Endothelial cell of umbilical vein (primary cell): ENCODE results near the gene GRID1. TPM values are rescaled to one million over a fixed set of nuclear protein-coding genes. Genes with fewer than 3 reads are reported as not detected.

Source experiments
- BruUV-seq: library from RNA; stranded (reverse); fragments of 400-500 nt; replicated peaks from 2 replicates; lab custom pipeline; 2021; lab: Mats Ljungman, UMichigan
- CTCF ChIA-PET: fragments of 300-600, 350-600 bp; sonication (Branson Sonifier 250); formaldehyde crosslinking; loops from one replicate; lab custom pipeline; 2021; ENCODE audit warnings: antibody characterized with exemption, inconsistent platforms; lab: Charles Lee
- POLR2A ChIA-PET: fragments of 300-600, 350-600 bp; sonication (Branson Sonifier 250); formaldehyde crosslinking; loops from one replicate; lab custom pipeline; 2021; ENCODE audit warnings: antibody characterized with exemption, inconsistent platforms; lab: Charles Lee
- DNase-seq: peaks from one replicate; pipeline ENCODE4 v3.0.0-alpha.2; 2011; ENCODE audit warnings: low read depth, low spot score
- FAIRE-seq: peaks from 2 replicates; lab custom pipeline; 2011; peaks lifted over from hg19 to GRCh38; lab: Jason Lieb, UNC
- H2AFZ ChIP-seq: 2 replicates; pipeline ENCODE4 v1.6.0; 2012; ENCODE audit warnings: low read depth, low read length, control low read depth, inconsistent platforms
- H3K27ac ChIP-seq: 2 replicates; pipeline ENCODE4 v1.5.1; 2011; ENCODE audit warnings: low read depth, mild to moderate bottlenecking, control low read depth, low read length, moderate library complexity; ENCODE audit not compliant: insufficient read depth
- H3K27me3 ChIP-seq, 2 experiments: 2 replicates each; pipeline versions ENCODE4 v1.6.0 to v1.6.1; 2011; ENCODE audit warnings: low read length in 2 of 2, mixed read lengths in 1 of 2; ENCODE audit not compliant: control insufficient read depth in 2 of 2, insufficient read depth in 2 of 2
- H3K36me3 ChIP-seq, 2 experiments: 2 replicates in 1 of 2; 3 replicates in 1 of 2; pipeline ENCODE4 v1.5.1; 2011; ENCODE audit warnings: low read length in 2 of 2, mild to moderate bottlenecking in 1 of 2, moderate library complexity in 1 of 2; ENCODE audit not compliant: control insufficient read depth in 2 of 2, insufficient read depth in 2 of 2; ENCODE audit errors: extremely low read depth in 1 of 2
- H3K4me1 ChIP-seq: 3 replicates; pipeline ENCODE4 v1.5.1; 2011; ENCODE audit warnings: mild to moderate bottlenecking, low read length; ENCODE audit not compliant: control insufficient read depth, insufficient read depth; ENCODE audit errors: extremely low read depth
- H3K4me2 ChIP-seq: 2 replicates; pipeline ENCODE4 v1.6.1; 2011; ENCODE audit warnings: low read length, control low read depth, mixed read lengths; ENCODE audit not compliant: insufficient read depth
- H3K4me3 ChIP-seq, 3 experiments: fragments of 200-600 bp in 1 of 3; sonication (generic), shearing (Covaris generic) in 1 of 3; replicated peaks in 1 of 3; 2 replicates each; pipeline ENCODE4 v1.5.1; 2011 to 2016; ENCODE audit warnings: control low read depth in 3 of 3, low read length in 3 of 3, mild to moderate bottlenecking in 2 of 3, inconsistent platforms in 1 of 3, low read depth in 1 of 3, moderate library complexity in 1 of 3; ENCODE audit not compliant: insufficient read depth in 1 of 3
- H3K79me2 ChIP-seq: 2 replicates; pipeline ENCODE4 v1.6.0; 2012; ENCODE audit warnings: low read length, inconsistent platforms; ENCODE audit not compliant: control insufficient read depth, insufficient read depth
- H3K9ac ChIP-seq: replicated peaks from 2 replicates; pipeline ENCODE3; 2011; ENCODE audit warnings: low read length, control low read depth; ENCODE audit not compliant: insufficient read depth; ENCODE audit errors: extremely low read depth
- H3K9me1 ChIP-seq: replicated peaks from 3 replicates; pipeline ENCODE4 v1.6.0; 2011; ENCODE audit warnings: mild to moderate bottlenecking, low read length; ENCODE audit not compliant: control insufficient read depth, insufficient read depth; ENCODE audit errors: extremely low read depth
- H3K9me3 ChIP-seq: replicated peaks from 2 replicates; pipeline ENCODE4 v1.5.1; 2012; ENCODE audit warnings: low read length, inconsistent platforms; ENCODE audit not compliant: control insufficient read depth, insufficient read depth
- H4K20me1 ChIP-seq: replicated peaks from 2 replicates; pipeline ENCODE3; 2011; ENCODE audit warnings: mild to moderate bottlenecking, low read length; ENCODE audit not compliant: control insufficient read depth, insufficient read depth; ENCODE audit errors: extremely low read depth
- CTCF ChIP-seq, 2 donors: IDR thresholded peaks; 1 replicate in 1 of 2; 2 replicates in 1 of 2; pipeline ENCODE4 v1.5.1; 2011; ENCODE audit warnings: low read length in 2 of 2, mild to moderate bottlenecking in 2 of 2, moderate library complexity in 2 of 2, control low read depth in 1 of 2, inconsistent platforms in 1 of 2, low read depth in 1 of 2; ENCODE audit not compliant: insufficient read depth in 1 of 2; ENCODE audit errors: extremely low read depth in 1 of 2
- EZH2 ChIP-seq: IDR thresholded peaks from 2 replicates; pipeline ENCODE4 v1.6.1; 2012; ENCODE audit warnings: borderline replicate concordance, low read depth, mild to moderate bottlenecking, moderate library complexity, low read length, inconsistent platforms; ENCODE audit not compliant: severe bottlenecking
- FOS ChIP-seq: IDR thresholded peaks from 2 replicates; pipeline ENCODE4 v1.6.1; 2011; ENCODE audit warnings: mild to moderate bottlenecking, low read length, moderate library complexity, borderline replicate concordance; ENCODE audit not compliant: insufficient read depth
- GATA2 ChIP-seq: IDR thresholded peaks from 2 replicates; pipeline ENCODE4 v1.7.0; 2011; ENCODE audit warnings: low read depth, mild to moderate bottlenecking, moderate library complexity, mixed read lengths, low read length; ENCODE audit not compliant: insufficient read length, insufficient read depth
- JUN ChIP-seq: IDR thresholded peaks from 2 replicates; pipeline ENCODE4 v1.6.1; 2011; ENCODE audit warnings: borderline replicate concordance, low read depth; ENCODE audit not compliant: insufficient read length, insufficient read depth
- MAX ChIP-seq: IDR thresholded peaks from 2 replicates; pipeline ENCODE4 v1.6.1; 2011; ENCODE audit not compliant: insufficient read depth, insufficient read length
- MYC ChIP-seq: IDR thresholded peaks from one replicate; pipeline ENCODE4 v1.6.1; 2011; ENCODE audit warnings: mild to moderate bottlenecking, low read depth, low read length
- POLR2A ChIP-seq: IDR thresholded peaks from 2 replicates; pipeline ENCODE4 v1.6.1; 2012; ENCODE audit warnings: low read depth, mild to moderate bottlenecking, control low read depth, low read length
- POLR2AphosphoS5 ChIP-seq: IDR thresholded peaks from 2 replicates; pipeline ENCODE4 v1.6.1; 2012; ENCODE audit warnings: low read depth, mild to moderate bottlenecking, control low read depth, low read length, moderate library complexity; ENCODE audit not compliant: insufficient read depth
- dilution Hi-C: fragments of 300-500 bp; cut with MboI; formaldehyde crosslinking; loops from one replicate; pipeline ENCODE4 v1.15.0; 2019; ENCODE audit warnings: low sequenced_read_pairs; ENCODE audit not compliant: extremely low pct_ligation_motif_present
- intact Hi-C: fragments of 100-400 bp; cut with micrococcal nuclease; formaldehyde crosslinking; loops from one replicate; pipeline ENCODE4 v1.10.0; 2022
- polyA plus RNA-seq, 4 experiments: library from polyadenylated mRNA; depleted of rRNA in 3 of 4; stranded (reverse) in 3 of 4; unstranded in 1 of 4; fragments of >200 nt; gene quantifications; 2 replicates each; pipeline versions ENCODE4 v1.2.1 to v1.2.3, GENCODE V29; 2011 to 2012; ENCODE audit warnings: missing spikeins in 1 of 4
- total RNA-seq: library from RNA; stranded (reverse); gene quantifications from 2 replicates; pipeline ENCODE4 v1.2.3, GENCODE V29; 2021

The GRID1 gene
- total and polyA plus RNA-seq, 2 donors (not counting 3 experiments of a cell fraction or from before 2014, with no cell fraction given): not detected

- Histone ChIP-seq H3K9me3 (no peaks in the 10 kb centered on the region), H3K36me3 (no peaks in the 10 kb centered on the region), H3K79me2 (no peaks in the 10 kb centered on the region), H2AFZ (no peak overlapping the region), H3K4me3 (no peak overlapping the region), H4K20me1 (no peaks in the 10 kb centered on the region), H3K4me1 (no peaks in the 10 kb centered on the region), H3K9ac (no peak overlapping the region), H3K27me3 (no peaks in the 10 kb centered on the region), H3K27ac (no peak overlapping the region), H3K4me2 (no peak overlapping the region), H3K9me1 (no peaks in the 10 kb centered on the region)
- no peak for TF ChIP-seq CTCF (IDR thresholded peaks at IDR 0.05; ENCODE audit: extremely low read depth in 1 of 2, insufficient read depth in 1 of 2, low read depth in 1 of 2, low read length in 2 of 2)
- TF ChIP-seq MYC: no peak
- no peak for TF ChIP-seq POLR2A
- no peak for TF ChIP-seq JUN
- no peak for TF ChIP-seq GATA2
- no peak for TF ChIP-seq POLR2AphosphoS5
- no peak for TF ChIP-seq MAX
- TF ChIP-seq EZH2: no peak
- TF ChIP-seq FOS: no peak
- intact Hi-C loops: no loop called here
- BruUV-seq: no TSS peak
- ChIA-PET POLR2A (no interaction called here), CTCF (no interaction called here)
- dilution Hi-C loops: no loop called here
- DNase-seq (no peak), FAIRE-seq (no peak)
Measured at GRCh38 chr10:85607043-85607695, 759.4 kb downstream of the GRID1 start.
